Esophagus squamous epithelium (tissue), 4 donors: ENCODE data around the gene HIPK2.

Experiments
- CTCF ChIP-seq, 6 experiments: fragments of 450-650 bp in 4 of 6; fragments of 200-600 bp in 2 of 6; sonication (generic) in 2 of 6; IDR thresholded peaks; one replicate each; pipeline ENCODE4 v1.5.1; 2016 to 2019; ENCODE audit warnings: antibody characterized with exemption in 6 of 6, mild to moderate bottlenecking in 4 of 6, moderate library complexity in 4 of 6
- POLR2A ChIP-seq, 4 donors: fragments of 450-650 bp; IDR thresholded peaks; one replicate each; pipeline ENCODE4 v1.6.1; 2017; ENCODE audit warnings: antibody characterized with exemption in 4 of 4, mild to moderate bottlenecking in 4 of 4, moderate library complexity in 3 of 4

- TF ChIP-seq POLR2A (IDR thresholded peaks at IDR 0.05) (no peak), CTCF (IDR thresholded peaks at IDR 0.05) (no peak)
Observed at GRCh38 chr7:139701908-139702307, 75.9 kb downstream of the HIPK2 start.
